SH-SY5Y (cell line): ENCODE data around the gene AKAP9.

Experiments used
- GATA2 ChIP-seq: IDR thresholded peaks from 2 replicates; pipeline ENCODE4 v1.6.1; 2011; ENCODE audit warnings: mild to moderate bottlenecking, low read depth, low read length
- GATA3 ChIP-seq: IDR thresholded peaks from 2 replicates; pipeline ENCODE4 v1.6.1; 2011; ENCODE audit warnings: low read depth, mild to moderate bottlenecking, low read length, moderate library complexity

- TF ChIP-seq GATA2 (no peak), GATA3 (no peak)
These were observed 45.7 kb upstream of the AKAP9 start for GRCh38 chr7:91894781-91895480.
